HFF-Myc (cell line): ENCODE results near the gene ZNF865.
A peak's percentile ranks its signal among the peaks of the same experiment; 100 is the strongest.

Experiments
- DNase-seq: peaks from one replicate; pipeline ENCODE4 v3.0.0-alpha.2; 2011; ENCODE audit warnings: low read depth; ENCODE audit errors: extremely low read depth
- H3K4me3 ChIP-seq: replicated peaks from 2 replicates; pipeline ENCODE4 v1.5.1; 2011; ENCODE audit warnings: low read depth, mild to moderate bottlenecking, control low read depth, low read length
- CTCF ChIP-seq: IDR thresholded peaks from 2 replicates; pipeline ENCODE4 v1.5.1; 2012; ENCODE audit warnings: mild to moderate bottlenecking, low read depth, low read length, control low read depth; ENCODE audit errors: missing control alignments

ZNF865 gene

GRCh38 chr19:55640577-55641425 lies 35.4 kb downstream of the ZNF865 start, which contains the start of gene ZNF580:
Gene ZNF580 (plus strand): TSS chr19:55641002. CDS start chr19:55642509, 1,507 bp downstream.
- no peak for TF ChIP-seq CTCF
- DNase-seq = no peak
- peak within 1 kb of the TSS; percentile 87 for H3K4me3 ChIP-seq

DNA sequence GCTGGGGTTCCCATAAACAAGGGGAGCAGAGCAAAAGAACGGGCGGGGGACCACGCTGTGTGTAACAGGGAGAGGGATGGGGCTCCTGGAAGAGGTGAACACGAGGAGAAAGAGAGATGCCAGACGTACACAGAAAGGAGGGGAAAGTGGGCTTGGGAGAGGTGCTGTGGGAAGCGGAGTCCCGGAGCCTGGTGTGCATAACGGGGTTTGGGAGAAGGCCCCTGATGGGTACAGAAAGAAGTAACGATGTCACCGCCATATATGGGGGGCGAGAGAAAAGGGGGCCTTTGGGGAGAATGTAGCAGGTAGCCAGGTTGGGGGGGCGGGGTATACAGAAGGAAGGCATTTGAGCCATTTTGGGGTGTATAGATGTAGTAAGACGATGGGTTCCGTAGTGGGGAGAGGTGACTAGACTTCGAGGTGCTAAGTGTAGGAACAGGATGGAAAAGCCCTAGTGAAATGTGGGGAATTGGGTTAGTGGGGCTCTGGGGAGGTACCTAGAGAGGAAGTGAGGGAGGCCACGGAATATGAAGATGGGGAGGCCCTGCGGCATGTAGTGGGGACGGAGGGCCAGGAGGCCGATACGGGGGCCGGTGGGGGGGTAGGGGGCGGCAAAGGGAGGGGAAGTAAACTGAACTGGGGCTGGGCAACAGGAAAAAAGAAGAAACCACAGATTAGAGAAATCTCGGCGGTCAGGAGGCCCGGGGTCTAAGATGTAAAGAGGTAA lies 36.1 kb downstream of the ZNF865 start:
- TF ChIP-seq CTCF = no peak
- DNase-seq = no peak
- H3K4me3 ChIP-seq = peak overlapping the region; percentile 87

DNA sequence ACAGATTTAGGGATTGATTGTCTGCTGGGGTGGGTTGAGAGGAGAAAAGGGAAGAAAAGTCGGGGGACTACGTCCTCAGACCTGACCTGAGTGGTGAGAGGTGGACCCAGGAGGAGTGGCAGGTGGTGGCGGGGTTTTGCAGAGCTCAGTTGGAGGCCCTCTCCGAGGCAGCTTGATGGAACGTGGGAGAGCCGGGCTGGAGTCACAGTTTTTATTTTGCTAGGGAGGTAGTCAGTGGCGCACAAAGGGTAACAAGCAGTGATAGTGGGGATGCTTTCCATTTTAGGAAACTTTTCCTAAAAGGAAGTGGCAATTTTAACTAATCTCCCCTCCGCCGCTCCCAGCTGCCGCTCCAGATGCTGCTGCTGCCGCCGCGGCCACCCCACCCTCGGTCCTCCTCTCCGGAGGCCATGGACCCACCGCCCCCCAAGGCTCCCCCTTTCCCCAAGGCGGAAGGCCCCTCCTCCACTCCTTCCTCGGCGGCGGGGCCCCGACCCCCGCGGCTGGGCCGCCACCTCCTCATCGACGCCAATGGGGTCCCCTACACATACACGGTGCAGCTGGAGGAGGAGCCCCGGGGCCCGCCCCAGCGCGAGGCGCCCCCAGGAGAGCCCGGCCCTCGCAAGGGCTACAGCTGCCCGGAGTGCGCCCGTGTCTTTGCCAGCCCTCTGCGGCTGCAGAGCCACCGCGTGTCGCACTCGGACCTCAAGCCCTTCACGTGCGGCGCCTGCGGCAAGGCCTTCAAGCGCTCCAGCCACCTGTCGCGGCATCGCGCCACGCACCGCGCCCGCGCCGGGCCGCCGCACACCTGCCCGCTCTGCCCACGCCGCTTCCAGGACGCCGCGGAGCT lies 36.9 kb downstream of the ZNF865 start:
- peak overlapping the region; percentile 87 for H3K4me3 ChIP-seq
- no peak for DNase-seq
- TF ChIP-seq CTCF = no peak

DNA sequence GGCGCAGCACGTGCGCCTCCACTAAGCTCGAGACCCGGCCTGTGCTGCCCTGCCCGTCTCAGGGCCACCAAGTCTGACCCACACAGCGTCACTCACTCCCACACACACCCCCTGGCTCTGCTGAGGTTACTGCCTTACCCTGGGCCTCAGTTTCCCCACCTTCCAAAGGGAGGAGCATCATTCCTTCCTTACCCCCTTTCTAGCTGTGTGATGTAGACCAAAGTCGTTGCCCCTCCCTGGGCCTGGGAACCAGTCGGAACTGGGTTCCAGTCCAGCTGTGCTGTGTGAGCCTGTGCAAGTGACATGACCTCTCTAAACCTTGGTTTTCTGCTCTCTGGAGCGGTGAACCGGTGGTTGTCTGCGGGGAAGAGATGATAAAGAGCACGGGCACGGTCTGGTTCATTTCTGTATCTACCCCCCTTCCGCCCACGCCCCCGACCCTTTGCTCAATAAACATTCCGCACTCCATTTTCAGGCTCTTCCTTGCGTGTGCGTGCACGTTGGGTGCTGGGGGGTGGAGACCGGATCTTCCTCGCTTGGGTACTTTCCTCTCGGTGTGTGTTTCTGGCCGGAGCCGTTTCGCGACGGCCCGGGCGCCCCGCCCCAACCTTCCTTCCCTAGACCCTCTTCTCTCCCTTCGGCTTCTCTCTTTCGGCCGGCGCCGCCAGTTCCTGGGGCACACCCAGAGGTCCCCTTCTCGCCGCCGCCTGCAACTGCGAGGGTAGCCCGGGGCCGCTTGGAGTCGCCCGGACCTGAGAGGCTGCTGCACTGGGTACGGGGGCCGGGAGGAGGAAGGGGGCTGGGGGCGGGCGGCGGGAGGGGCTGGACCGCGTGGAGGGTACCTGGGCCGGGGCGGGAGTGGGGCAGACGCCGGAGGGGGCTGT lies 37.8 kb downstream of the ZNF865 start, which contains the start of gene ZNF581:
Gene ZNF581, plus strand, starts transcription at position 647 of the 884 bp plus-strand sequence. CDS start 923 bp downstream, outside the sequence.
- peak within 1 kb of the TSS; percentile 87 for H3K4me3 ChIP-seq
- no peak for TF ChIP-seq CTCF
- DNase-seq = peak; percentile 42

DNA sequence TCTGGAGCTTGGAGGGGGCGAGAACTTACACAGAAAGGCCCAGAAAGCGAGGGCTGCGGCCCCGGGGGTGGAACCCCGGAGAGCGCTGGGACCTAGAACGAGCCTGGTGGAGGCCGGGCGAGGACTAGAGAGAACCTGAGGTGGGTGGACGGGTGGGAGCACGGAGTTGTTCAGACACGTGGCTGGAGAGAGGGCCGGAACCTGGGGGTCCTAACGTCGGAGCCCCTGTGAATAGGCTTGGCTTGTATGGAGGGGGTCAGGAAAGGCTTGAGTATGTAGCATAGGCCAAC lies 38.4 kb downstream of the ZNF865 start:
- no peak for TF ChIP-seq CTCF
- peak overlapping the region; percentile 87 for H3K4me3 ChIP-seq

More for the DNA sequence above, 38.4 kb downstream of the ZNF865 start:
- no peak for DNase-seq
